ENCODE data around the gene EPHB1. TPM values are rescaled to one million over a fixed set of nuclear protein-coding genes. Genes with fewer than 3 reads are reported as not detected.
"Not testable (repeated sequence)": the region's sequence is repeated elsewhere in the genome, so short reads cannot be mapped to it uniquely, and the experiment has no call there.

The EPHB1 gene
- total RNA-seq, 1 donor from 2014 or later = 0.71 TPM

- no peak overlapping the region for H3K27ac Mint-ChIP-seq
- no peak for DNase-seq (ENCODE audit: low spot score)
- H3K4me3 Mint-ChIP-seq (ENCODE audit: low read depth) = no peak overlapping the region
- intact Hi-C loops (cut with micrococcal nuclease) = no loop called here
- H3K4me1 Mint-ChIP-seq (ENCODE audit: low read depth) = no peaks in the 10 kb centered on the region
- H3K27me3 Mint-ChIP-seq (ENCODE audit: low read depth) = peaks cover 12% of the 10 kb centered on the region
- no peaks in the 10 kb centered on the region for H3K36me3 Mint-ChIP-seq (ENCODE audit: low read depth)
- no peaks in the 10 kb centered on the region for H3K9me3 Mint-ChIP-seq
These were observed 238.7 kb downstream of the EPHB1 start for GRCh38 chr3:135033737-135034136.

- H3K4me3 Mint-ChIP-seq (ENCODE audit: low read depth) = no peak overlapping the region
- DNase-seq (ENCODE audit: low spot score) = no peak
- H3K27me3 Mint-ChIP-seq (ENCODE audit: low read depth) = peaks cover 12% of the 10 kb centered on the region
- H3K9me3 Mint-ChIP-seq = no peaks in the 10 kb centered on the region
- no peak overlapping the region for H3K27ac Mint-ChIP-seq
- H3K36me3 Mint-ChIP-seq (ENCODE audit: low read depth) = no peaks in the 10 kb centered on the region
- intact Hi-C loops (cut with micrococcal nuclease) = no loop called here
- H3K4me1 Mint-ChIP-seq (ENCODE audit: low read depth) = no peaks in the 10 kb centered on the region
These were observed 239.3 kb downstream of the EPHB1 start for GRCh38 chr3:135034291-135034768.

- H3K9me3 Mint-ChIP-seq = no peaks in the 10 kb centered on the region
- H3K27me3 Mint-ChIP-seq (ENCODE audit: low read depth) = peaks cover 12% of the 10 kb centered on the region
- no peak overlapping the region for H3K4me3 Mint-ChIP-seq (ENCODE audit: low read depth)
- H3K4me1 Mint-ChIP-seq (ENCODE audit: low read depth) = no peaks in the 10 kb centered on the region
- no peak overlapping the region for H3K27ac Mint-ChIP-seq
- H3K36me3 Mint-ChIP-seq (ENCODE audit: low read depth) = no peaks in the 10 kb centered on the region
- intact Hi-C loops (cut with micrococcal nuclease) = no loop called here
- DNase-seq (ENCODE audit: low spot score) = no peak
These were observed 239.9 kb downstream of the EPHB1 start for GRCh38 chr3:135034891-135035440.

- intact Hi-C loops (cut with micrococcal nuclease) = no loop called here
- H3K9me3 Mint-ChIP-seq = no peaks in the 10 kb centered on the region
- DNase-seq (ENCODE audit: low spot score) = no peak
- H3K27ac Mint-ChIP-seq = no peak overlapping the region
- no peaks in the 10 kb centered on the region for H3K4me1 Mint-ChIP-seq (ENCODE audit: low read depth)
- no peak overlapping the region for H3K4me3 Mint-ChIP-seq (ENCODE audit: low read depth)
- H3K27me3 Mint-ChIP-seq (ENCODE audit: low read depth) = peaks cover 2% of the 10 kb centered on the region
- no peaks in the 10 kb centered on the region for H3K36me3 Mint-ChIP-seq (ENCODE audit: low read depth)
These were observed 243.1 kb downstream of the EPHB1 start for GRCh38 chr3:135038186-135038585.

GRCh38 chr3:135039536-135039935, 244.5 kb downstream of the EPHB1 start:
- H3K36me3 Mint-ChIP-seq (ENCODE audit: low read depth); DNase-seq (ENCODE audit: low spot score); H3K4me3 Mint-ChIP-seq (ENCODE audit: low read depth); H3K4me1 Mint-ChIP-seq (ENCODE audit: low read depth); H3K27me3 Mint-ChIP-seq (ENCODE audit: low read depth); H3K27ac Mint-ChIP-seq; intact Hi-C loops (cut with micrococcal nuclease); H3K9me3 Mint-ChIP-seq: not testable (repeated sequence)

GRCh38 chr3:135040321-135041240, 245.5 kb downstream of the EPHB1 start:
- H3K9me3 Mint-ChIP-seq = no peaks in the 10 kb centered on the region
- H3K36me3 Mint-ChIP-seq (ENCODE audit: low read depth) = no peaks in the 10 kb centered on the region
- DNase-seq (ENCODE audit: low spot score) = no peak
- H3K4me1 Mint-ChIP-seq (ENCODE audit: low read depth) = no peaks in the 10 kb centered on the region
- H3K27me3 Mint-ChIP-seq (ENCODE audit: low read depth) = no peaks in the 10 kb centered on the region
- intact Hi-C loops (cut with micrococcal nuclease) = no loop called here
- no peak overlapping the region for H3K27ac Mint-ChIP-seq
- H3K4me3 Mint-ChIP-seq (ENCODE audit: low read depth) = no peak overlapping the region

- Mint-ChIP-seq H3K27ac (no peak overlapping the region), H3K27me3 (ENCODE audit: low read depth) (no peaks in the 10 kb centered on the region), H3K9me3 (no peaks in the 10 kb centered on the region), H3K4me3 (ENCODE audit: low read depth) (no peak overlapping the region), H3K36me3 (ENCODE audit: low read depth) (no peaks in the 10 kb centered on the region), H3K4me1 (ENCODE audit: low read depth) (no peaks in the 10 kb centered on the region)
- intact Hi-C loops (cut with micrococcal nuclease) = no loop called here
- DNase-seq (ENCODE audit: low spot score) = no peak
These were observed 246.5 kb downstream of the EPHB1 start for GRCh38 chr3:135041601-135042000.

- no peak overlapping the region for H3K4me3 Mint-ChIP-seq (ENCODE audit: low read depth)
- no peak for DNase-seq (ENCODE audit: low spot score)
- intact Hi-C loops (cut with micrococcal nuclease) = no loop called here
- H3K36me3 Mint-ChIP-seq (ENCODE audit: low read depth) = no peaks in the 10 kb centered on the region
- no peaks in the 10 kb centered on the region for H3K27me3 Mint-ChIP-seq (ENCODE audit: low read depth)
- no peaks in the 10 kb centered on the region for H3K9me3 Mint-ChIP-seq
- no peak overlapping the region for H3K27ac Mint-ChIP-seq
- no peaks in the 10 kb centered on the region for H3K4me1 Mint-ChIP-seq (ENCODE audit: low read depth)
These were observed 252.0 kb downstream of the EPHB1 start for GRCh38 chr3:135047061-135047460.

GRCh38 chr3:135050536-135050935, 255.5 kb downstream of the EPHB1 start:
- H3K4me3 Mint-ChIP-seq (ENCODE audit: low read depth) = no peak overlapping the region
- H3K27me3 Mint-ChIP-seq (ENCODE audit: low read depth) = no peaks in the 10 kb centered on the region
- H3K9me3 Mint-ChIP-seq = no peaks in the 10 kb centered on the region
- no peaks in the 10 kb centered on the region for H3K4me1 Mint-ChIP-seq (ENCODE audit: low read depth)
- intact Hi-C loops (cut with micrococcal nuclease) = no loop called here
- DNase-seq (ENCODE audit: low spot score) = no peak
- no peaks in the 10 kb centered on the region for H3K36me3 Mint-ChIP-seq (ENCODE audit: low read depth)
- no peak overlapping the region for H3K27ac Mint-ChIP-seq

GRCh38 chr3:135051409-135051973, 256.4 kb downstream of the EPHB1 start:
- intact Hi-C loops (cut with micrococcal nuclease) = no loop called here
- no peaks in the 10 kb centered on the region for H3K36me3 Mint-ChIP-seq (ENCODE audit: low read depth)

GRCh38 chr3:135055449-135055848, 260.4 kb downstream of the EPHB1 start:
- Mint-ChIP-seq H3K36me3 (ENCODE audit: low read depth) (no peaks in the 10 kb centered on the region), H3K4me1 (ENCODE audit: low read depth) (no peaks in the 10 kb centered on the region), H3K9me3 (no peaks in the 10 kb centered on the region), H3K27me3 (ENCODE audit: low read depth) (no peaks in the 10 kb centered on the region), H3K4me3 (ENCODE audit: low read depth) (no peak overlapping the region), H3K27ac (no peak overlapping the region)
- intact Hi-C loops (cut with micrococcal nuclease) = no loop called here
- no peak for DNase-seq (ENCODE audit: low spot score)

More at GRCh38 chr3:135051409-135051973, 256.4 kb downstream of the EPHB1 start:
- no peak for DNase-seq (ENCODE audit: low spot score)
- H3K4me1 Mint-ChIP-seq (ENCODE audit: low read depth) = no peaks in the 10 kb centered on the region
- H3K27ac Mint-ChIP-seq = no peak overlapping the region
- no peak overlapping the region for H3K4me3 Mint-ChIP-seq (ENCODE audit: low read depth)
- no peaks in the 10 kb centered on the region for H3K9me3 Mint-ChIP-seq
- no peaks in the 10 kb centered on the region for H3K27me3 Mint-ChIP-seq (ENCODE audit: low read depth)

- Mint-ChIP-seq H3K4me1 (ENCODE audit: low read depth) (no peaks in the 10 kb centered on the region), H3K36me3 (ENCODE audit: low read depth) (no peaks in the 10 kb centered on the region), H3K4me3 (ENCODE audit: low read depth) (no peak overlapping the region), H3K27ac (no peak overlapping the region), H3K9me3 (no peaks in the 10 kb centered on the region), H3K27me3 (ENCODE audit: low read depth) (no peaks in the 10 kb centered on the region)
- intact Hi-C loops (cut with micrococcal nuclease) = no loop called here
- no peak for DNase-seq (ENCODE audit: low spot score)
These were observed 261.1 kb downstream of the EPHB1 start for GRCh38 chr3:135056084-135056730.

All from activated T-helper 2 cell treated with anti-CD3 and anti-CD28 coated beads, Interferon-gamma antibody, Interleukin-2, Interleukin-4, amounts not matched to agents 10 μg/mL and 5 μg/mL and 100 μg/mL, durations not matched to agents 14 hours and 24 hours and 36 hours (primary cell).